Measurements from ENCODE around the gene MEGF11.
"Not testable (repeated sequence)": the region's sequence is repeated elsewhere in the genome, so short reads cannot be mapped to it uniquely, and the experiment has no call there.

The MEGF11 gene

DNA sequence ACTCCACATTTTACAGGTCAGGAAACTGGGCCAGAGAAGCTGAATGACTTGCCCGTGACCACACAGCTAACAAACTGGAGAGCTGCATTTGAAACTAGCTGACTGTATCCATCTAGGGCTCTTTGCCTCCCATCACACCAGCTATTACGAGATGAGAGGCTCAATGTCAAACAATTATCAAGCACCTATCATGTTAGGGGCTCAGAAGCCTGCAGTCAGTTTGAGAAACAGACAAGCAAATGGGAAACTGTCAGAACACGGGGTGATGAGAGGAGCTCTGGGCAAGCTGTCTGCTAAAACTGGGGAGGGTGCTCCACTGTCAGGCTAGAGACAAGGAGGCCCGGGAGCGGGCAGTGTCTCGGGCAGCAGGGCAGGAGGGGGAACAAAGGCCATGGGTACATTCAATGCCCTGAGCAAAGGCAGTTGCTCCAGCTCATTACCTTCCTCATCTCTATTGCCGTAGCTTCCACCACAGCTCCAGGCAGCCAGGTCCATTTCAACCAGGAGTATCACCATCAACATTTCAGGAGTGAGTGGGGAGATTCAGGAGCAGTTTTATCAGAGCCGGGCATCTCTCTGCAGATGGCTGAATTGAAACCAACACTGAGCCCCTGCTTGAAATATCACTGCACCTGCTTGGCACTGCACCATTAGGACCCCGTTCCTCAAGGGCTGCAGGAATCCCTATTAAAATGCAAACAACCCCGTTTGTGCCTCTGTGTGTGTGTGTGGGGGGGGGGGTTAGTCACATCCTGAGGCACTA, 261.6 kb downstream of the MEGF11 start:
- no peak for DNase-seq

DNA sequence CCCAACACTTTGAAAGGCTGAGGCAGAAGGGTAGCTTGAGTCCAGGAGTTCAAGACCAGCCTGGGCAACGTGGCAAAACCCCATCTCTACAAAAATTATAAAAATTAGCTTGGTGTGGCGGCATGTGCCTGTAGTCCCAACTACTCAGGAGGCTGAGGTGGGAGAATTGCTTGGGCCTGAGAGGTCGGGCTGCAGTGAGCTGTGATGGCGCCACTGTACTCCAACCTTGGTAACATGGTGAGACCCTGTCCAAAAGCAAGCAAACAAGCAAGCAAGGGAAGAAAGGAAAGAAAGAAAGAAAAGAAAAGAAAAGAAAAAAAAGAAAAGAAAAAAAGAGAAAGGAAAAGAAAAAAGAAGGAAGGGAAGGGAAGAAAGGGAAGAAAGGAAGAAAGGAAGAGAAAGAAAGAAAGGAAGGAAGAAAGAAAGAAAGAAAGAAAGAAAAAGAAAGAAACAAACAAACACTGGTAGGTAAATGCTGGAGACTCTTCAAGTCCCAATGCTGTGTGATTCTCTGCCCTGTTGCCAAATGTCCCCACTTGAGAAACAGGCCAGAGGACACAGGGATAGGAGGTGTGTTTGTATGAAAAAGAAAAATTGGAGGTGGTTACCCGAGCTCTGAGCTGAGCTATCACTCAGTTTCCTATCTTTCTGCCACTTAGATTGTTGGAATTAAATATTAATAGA, 263.1 kb downstream of the MEGF11 start:
- DNase-seq = no peak

DNA sequence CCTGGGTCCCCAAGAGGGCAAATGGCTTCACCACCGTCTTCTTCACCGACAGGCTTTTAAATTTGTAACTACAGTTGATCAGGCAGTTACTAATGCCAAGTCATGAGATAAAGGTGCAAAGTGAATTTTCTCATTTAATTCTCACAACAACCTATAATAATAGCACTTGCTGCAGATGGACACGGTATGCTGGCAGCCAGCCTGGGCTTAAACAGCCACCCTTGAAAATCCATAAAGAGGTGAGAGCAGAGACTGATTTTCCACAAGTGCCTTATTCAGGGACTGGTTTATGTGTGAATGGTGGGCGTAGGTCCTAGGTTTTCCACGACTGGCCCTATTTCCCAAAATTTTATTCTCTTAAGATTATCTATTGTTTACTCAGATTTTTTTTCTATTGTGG, 266.4 kb downstream of the MEGF11 start:
- DNase-seq = no peak

DNA sequence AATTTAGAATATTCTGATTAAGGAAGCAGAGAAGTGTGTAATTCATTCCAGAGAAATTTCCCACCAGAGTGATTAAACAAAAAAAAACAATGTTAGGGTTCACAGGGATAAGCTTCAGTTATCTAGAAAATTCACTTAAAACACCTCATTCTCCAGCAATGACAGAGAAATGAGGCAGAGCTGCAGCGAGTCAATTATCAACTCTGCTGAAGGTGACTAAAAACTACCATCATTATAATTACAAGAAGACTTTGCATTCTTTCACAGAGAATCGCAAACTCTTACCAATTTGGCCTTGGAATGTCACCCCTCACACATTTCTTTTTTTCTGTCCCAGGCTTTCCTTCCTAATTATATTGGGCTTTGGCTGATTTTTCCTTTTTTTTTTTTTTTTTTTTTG, 267.1 kb downstream of the MEGF11 start:
- no peak for DNase-seq

DNA sequence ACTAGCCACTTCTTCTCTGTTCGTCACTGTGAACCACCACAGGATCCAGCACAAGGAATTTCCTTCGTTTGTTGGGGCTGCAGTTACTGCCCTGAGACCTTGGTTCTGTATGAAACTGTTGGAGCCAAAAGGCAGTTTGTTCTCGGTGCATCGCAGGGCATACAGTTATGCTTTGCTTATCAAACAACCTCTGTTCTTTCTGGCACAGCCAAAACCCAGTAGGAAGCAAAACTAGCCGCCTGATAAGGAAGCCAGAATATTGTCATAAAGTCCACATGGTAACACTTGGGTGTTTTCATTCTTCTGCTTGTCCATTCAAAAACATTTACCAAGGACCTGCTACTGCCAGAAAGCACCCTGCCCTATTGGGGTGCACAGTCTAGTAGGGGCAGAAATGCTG, 268.2 kb downstream of the MEGF11 start:
- DNase-seq = no peak

DNA sequence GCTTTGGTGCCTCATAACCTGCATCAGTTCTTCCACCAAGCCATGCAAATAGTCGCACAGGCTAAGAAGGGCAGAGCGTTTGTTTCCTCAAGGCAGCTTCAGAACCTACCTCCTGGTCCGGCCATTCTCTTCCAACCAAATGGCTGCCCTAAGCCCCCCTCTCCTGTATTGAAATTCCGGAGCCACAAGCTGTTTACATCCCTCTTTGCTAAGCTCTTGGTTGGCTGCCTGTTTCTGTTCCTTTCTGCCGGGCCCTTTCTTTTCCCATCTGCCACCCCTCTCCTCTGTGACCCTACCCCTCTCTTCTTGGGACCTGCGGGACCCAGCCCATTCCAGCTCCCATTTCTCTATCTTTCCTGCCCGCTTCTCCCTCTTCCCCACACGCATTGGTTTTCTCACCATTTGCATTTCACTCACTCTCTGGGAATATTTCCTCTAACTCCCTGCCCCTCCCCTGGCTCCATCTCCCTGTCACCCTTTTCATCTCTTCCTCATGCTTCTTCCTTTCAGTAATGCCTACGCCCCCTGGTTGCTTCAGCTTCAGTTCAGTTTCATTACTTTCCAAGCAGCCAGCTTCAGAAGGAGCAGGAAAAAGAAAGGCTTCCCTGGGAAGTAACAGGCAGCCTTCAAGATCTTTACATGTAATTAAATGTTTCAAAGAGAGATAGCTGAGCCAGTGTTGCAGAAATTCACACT, 270.8 kb downstream of the MEGF11 start:
- no peak for DNase-seq

DNA sequence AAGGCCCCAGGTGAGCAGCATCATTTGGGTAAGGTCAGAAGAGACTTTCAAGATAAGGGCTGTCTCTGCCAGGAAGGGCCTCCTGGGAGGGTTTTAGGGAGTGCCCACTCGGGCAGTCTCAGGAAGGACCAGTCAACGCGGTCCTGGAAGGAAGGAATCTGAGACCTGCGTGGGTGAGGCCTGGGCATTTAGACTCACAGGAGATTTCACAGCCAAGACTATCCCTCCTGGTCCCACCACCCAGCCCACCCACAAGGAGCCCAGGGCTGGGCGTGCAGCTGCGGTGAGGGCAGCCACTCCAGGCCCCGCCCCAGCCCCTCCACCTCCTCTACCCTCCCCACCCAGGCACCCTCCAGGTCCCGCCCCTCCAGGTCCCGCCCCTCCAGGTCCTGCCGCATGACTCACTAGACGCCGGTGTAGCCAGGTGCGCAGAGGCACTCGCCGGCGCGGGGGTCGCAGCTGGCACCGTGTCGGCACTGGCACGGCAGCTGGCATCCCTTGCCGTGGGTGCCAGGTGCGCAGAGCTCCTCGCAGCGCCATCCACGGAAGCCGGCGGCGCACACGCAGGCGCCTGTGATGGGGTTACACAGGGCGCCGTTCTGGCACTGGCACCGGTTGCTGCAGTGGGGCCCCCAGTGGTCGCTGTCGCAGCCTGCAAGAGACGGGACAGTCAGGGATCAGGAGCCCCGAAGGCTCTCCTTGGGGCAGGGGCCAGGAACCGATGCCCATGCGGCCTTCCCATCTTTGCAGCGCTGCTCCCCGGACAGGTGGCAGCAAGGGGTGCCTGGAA, 271.5 kb downstream of the MEGF11 start:
- DNase-seq = no peak

DNA sequence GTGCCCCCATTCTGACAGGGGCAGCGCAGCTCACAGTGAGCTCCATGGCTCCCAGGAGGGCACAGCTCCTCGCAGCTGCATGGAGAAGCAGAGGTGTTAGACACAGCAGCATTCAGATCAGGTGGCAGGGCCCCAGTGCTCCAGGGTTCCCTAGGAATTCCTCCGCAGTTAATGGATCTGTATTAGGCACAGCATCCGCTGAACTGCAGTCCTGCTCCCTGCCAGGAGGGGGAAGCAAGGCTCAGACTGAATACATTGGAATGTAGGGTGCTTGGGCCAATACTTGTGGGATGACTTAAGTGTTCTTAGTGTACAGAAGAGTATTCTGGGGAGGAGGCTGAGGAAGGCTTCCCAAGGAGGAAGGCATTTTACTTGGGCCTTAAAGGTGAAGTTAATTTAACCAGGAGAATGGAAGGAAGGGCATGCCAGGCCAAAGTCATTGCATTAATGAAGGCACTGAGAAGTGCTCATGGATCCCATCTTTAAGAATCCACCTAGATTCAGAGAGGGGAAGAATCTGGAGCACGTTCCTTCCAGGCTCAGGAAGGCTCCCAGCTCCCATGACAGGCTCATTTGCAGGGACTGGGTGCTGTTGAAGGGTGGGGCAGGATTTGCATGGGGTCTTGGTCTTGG, 272.6 kb downstream of the MEGF11 start:
- peak; percentile 79 for DNase-seq

DNA sequence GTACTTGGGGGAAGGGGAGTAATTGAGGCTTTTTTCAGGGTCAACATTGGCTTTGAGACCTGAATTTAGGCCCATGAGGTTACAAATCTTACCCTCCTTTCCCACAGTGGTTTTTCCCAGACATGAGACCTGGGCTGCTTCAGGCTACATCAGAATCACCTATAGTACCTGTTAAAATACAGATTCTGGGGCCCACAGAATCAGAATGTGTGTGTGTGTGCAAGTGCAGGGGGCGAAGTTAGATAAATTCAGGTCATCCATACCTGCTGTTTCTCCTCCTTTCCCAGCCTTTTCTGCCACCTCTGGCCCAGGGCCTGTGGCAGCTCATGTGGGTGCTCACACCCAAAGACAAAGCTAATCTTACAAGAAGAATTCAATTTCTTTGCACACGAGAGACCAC, 273.7 kb downstream of the MEGF11 start:
- DNase-seq = no peak

DNA sequence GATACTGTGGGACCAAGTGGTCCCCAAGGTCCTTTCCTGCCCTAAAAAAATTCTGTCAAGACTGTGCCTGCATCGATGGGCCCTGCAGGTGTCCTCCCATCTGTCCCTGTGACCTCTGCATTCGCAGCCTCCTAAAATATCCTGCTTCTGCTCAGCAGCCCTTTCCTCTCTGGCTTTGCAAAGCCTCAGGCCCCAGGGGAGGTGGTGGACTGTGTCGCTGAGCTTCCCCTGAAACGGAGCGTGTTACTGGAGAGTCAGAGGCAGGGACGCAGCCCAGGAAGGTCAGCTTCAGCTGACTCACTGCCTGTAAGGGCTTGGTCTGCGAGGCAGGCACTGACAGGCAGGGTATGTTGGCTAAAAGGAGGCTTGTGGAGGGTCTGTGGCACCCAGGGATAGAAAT, 274.2 kb downstream of the MEGF11 start:
- no peak for DNase-seq

DNA sequence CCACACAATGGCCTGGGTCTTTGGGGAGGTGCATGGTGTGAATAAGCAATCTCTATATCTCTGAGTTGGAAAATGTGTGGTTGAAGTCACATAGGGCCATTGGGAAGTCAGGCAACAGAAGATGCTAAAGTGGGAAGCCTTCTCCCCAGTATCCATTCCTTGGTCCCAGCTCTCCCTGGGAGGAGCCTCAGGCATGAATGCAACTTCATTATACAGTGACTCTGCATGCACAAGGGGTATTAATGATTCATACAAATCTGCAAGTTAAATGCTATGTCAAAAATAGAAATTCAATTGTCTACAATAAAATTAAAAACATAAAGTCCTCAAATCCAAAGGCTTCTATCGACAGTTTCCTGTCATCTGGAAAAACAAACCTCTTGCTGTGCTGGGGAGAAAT, 275.4 kb downstream of the MEGF11 start:
- no peak for DNase-seq

DNA sequence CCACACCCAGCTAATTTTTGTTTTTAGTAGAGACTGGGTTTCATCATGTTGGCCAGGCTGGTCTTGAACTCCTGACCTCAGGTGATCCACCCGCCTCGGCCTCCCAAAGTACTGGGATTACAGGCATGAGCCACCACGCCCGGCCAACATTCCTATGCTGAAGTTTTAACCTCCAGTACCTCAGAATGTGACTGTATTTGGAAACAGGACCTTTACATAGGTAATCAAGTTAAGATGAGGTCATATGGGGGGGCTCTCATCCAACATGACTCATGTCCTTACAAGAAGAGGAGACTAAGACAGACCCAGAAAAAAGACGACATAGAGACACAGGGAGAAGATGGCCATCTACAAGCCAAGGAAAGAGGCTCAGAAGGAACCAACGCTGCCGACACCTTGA, 277.4 kb downstream of the MEGF11 start:
- DNase-seq = not testable (repeated sequence)

DNA sequence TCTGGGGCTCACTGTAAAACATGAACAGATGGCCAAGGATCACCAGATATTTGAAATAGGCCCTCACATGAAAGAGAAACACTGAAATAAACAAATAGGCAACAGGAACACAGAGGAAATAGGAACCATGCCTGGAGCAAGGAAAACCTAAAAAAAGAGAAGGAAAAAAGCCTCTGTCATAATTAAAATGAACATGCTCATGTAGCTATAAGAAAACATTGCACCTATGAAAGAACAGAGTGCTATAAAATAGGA, 281.9 kb downstream of the MEGF11 start:
- DNase-seq = no peak

DNA sequence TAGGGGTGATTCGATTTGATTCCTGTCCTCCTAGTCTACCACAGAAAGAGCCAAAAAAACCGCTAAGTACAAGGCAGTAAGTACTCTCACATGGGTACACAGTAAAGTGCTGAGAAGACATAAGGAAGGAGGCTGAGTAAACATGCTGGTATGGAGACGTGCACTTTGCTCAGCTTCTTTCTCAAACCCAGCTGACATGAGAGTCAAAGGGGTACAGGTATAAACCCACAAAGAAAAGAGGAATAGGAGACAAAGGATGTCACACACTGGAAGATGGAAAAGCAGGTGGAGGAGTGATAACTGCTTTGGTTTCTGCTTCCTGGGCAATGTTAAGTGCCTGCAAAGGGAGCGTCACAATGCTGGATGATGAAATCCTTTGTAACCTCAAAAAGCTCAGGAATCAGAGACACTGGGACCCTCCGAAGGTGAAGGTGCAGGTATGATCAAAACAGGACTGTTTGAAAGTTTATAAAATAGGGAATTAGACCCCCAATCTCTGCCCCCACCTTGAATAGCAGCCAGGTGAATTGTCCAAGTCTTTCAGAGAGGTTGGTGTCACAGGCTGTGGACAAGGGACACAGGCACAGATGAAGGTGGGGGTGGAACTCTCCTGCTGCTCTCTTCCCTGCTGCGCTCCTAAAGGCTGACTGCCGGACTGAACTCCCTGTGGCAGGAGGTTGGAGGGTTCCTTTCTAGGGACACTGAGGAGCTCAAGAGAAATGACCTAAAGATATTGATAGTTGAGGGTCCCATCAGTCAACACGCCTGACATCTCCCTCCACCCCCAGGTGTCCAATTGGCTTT, 282.4 kb downstream of the MEGF11 start:
- DNase-seq = peak; percentile 25

DNA sequence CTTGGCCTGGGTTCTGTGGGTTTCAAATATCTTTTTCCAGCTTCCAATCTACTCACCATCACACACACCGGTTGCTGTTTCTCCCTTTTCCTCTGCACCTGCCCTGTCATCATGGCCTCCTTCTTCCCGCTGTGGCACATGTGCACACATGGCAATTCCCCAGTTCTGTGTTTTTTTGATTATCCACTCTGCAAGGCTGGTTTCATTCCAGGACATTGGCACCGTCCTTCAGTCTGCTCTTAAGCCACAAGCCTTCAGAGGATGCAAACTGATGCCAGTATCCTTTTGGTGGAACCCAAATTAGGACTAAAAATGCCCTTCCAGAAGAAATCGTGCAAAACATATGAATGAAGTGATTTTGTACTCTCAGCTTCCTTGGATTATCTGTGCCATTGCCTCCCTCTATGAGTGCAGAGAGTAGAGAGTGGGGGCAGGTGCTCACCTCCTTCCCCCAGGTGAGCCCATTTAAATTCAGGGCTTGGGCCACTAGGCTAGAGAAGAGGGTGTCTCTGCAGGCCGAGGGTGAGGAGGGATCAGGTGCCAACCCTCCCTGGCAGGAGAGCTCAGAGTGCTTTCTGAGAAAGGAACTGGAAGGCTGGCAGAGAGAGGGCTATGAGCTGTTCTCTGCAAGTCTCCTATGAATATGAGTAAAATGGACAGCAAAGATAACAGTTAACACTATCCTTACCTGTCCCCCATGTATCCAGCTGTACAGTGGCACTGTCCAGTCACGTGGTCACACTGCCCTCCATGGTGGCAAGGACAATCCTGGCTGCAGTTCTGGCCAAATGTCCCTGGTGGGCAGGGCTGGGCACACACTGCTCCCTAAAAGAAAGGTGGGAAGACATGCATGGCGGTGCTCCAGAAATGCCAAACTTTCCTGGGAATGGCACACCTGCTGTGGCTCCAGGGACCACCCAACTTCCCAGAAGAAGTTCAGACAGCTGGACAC, 283.4 kb downstream of the MEGF11 start:
- DNase-seq = no peak

DNA sequence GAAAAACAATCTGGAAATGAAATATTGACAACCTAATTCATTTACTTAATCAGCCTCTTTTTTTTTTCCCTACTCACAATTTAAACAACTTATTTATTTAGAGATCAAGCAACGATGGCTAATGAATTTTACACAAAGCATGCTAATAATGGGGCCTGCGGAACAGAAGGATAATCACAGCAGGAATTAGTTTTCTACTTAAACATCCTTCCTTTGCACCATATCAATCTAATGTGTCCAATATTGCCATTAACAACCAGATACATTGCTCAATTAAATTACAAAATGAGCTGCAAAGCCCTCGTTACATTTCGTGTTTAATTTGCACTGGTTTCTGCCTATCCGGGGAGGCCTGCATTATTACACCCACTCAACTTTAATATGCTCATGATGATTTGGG, 285.0 kb downstream of the MEGF11 start:
- no peak for DNase-seq

DNA sequence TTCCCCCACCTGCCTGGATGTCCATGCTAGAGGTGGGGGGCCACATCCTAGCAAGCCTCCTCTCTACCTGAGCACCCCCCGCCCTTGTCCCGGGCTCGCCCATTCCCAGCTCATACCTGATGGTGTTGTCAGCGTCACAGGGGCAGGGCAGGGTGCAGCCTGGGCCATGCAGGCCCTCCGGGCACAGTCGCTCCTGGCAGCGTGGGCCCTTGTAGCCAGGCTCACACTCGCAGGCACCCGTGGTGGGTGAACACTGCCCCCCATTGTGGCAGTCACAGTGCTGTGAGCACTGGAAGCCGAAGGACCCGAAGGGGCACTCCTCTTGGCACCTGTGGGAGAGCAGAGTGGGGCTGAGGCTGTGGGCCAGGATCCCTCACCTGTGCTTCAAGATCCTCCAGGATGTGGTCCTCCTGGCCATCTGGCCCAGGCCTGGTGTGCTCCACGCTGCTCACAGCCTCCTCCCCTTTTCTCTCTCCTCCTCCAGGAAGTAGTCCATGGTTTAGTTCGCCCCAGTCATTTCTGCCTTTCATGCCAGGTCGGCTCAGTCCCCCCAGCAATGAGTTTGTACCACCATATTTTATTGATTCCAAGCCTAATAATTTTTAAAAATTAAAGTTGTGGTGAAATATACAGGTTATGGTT, 288.6 kb downstream of the MEGF11 start:
- DNase-seq = no peak

DNA sequence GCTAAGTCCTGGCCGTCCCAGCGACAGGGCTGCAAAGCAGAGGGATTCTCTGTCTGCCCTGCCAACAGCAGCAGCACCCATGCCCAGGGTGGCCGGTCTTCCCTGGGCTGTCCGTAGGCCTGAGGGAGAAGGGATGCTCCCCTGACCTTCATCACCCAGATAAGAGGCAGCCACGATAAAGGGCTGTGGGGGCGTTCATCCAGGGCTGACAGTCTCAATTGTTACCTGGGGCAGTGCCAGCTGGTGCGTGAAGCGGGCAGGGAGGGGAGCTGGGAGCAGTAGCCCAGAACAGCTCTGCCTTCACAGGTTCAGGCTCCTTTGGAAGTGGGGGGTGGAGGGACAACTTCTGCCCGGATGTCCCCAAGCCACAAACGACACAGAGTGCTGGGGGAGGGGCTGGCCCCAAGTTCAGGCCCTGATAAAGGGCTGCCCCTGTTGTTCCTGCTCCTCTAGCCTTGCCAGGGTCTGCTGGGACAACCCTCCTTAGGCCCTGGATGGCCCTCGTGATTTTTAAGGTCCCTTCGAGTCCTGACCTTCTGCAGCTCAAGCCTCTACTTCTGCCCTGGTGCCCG, 289.6 kb downstream of the MEGF11 start:
- DNase-seq = no peak

DNA sequence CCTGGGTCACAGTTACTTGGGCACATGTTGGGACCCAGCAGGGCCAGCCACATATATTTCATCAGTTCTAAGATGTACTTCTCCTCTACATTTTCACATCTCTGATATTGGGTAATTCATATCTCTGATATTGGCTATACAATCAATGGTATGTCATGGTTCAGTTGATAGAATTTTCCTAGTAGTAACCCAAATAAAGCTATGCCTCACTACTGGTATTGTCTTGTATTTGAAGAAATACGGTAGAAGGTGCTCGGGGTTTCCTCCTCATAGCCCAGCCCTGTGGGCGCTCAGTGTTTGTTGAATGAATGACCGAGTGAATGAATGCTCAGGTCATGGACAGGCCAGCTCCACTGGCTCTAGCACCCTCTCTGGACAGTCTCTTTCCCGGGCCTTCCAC, 290.2 kb downstream of the MEGF11 start:
- DNase-seq = no peak

DNA sequence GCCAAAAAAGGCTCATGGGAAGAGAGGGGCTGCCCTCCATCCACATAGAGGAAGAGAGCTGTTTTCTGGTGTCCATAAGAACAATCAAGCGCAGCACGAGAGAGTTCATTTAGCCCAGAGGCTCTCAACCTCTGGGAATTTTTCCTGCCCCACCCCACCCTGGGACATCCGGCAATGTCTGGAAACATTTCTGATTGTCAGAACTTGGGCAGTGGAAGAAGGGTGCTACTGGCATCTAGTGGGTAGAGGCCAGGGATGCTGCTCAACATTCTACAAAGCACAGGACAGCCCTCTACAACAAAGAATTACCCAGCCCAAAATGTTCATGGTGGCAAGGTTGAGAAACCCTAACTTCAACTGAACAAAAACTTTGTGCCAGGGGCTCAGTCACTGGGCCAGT, 291.4 kb downstream of the MEGF11 start:
- DNase-seq = no peak
